ENCODE measurements around the gene TGFBRAP1.
"Not testable (repeated sequence)": the region's sequence is repeated elsewhere in the genome, so short reads cannot be mapped to it uniquely, and the experiment has no call there.

The TGFBRAP1 gene

GRCh38 chr2:105357122-105357521 is 27.6 kb upstream of the TGFBRAP1 start:
- DNase-seq: no peak

GRCh38 chr2:105344704-105345345 is 15.3 kb upstream of the TGFBRAP1 start:
- peak in 1 of 2 donors; percentile 44 for DNase-seq

- no peak for DNase-seq
Observed at GRCh38 chr2:105339414-105339813, 9.9 kb upstream of the TGFBRAP1 start.

- DNase-seq: no peak
Observed at GRCh38 chr2:105338020-105338385, 8.5 kb upstream of the TGFBRAP1 start.

GRCh38 chr2:105337122-105338019 is 7.8 kb upstream of the TGFBRAP1 start, which contains the start of gene C2orf49:
Gene C2orf49 (plus strand): TSS chr2:105337540. CDS start chr2:105337588, 48 bp downstream.
- DNase-seq: peak; percentile 87 to 91

GRCh38 chr2:105336786-105337121 is 7.2 kb upstream of the TGFBRAP1 start:
- DNase-seq: no peak

- DNase-seq: no peak
Observed at GRCh38 chr2:105335469-105335868, 5.9 kb upstream of the TGFBRAP1 start.

GRCh38 chr2:105334211-105334610 is 4.7 kb upstream of the TGFBRAP1 start:
- DNase-seq: no peak

- DNase-seq: no peak
Observed at GRCh38 chr2:105330681-105331375, 1.3 kb upstream of the TGFBRAP1 start.

GRCh38 chr2:105329197-105329554 is 359 bp downstream of the TGFBRAP1 start:
- DNase-seq: peak in 1 of 2 donors; percentile 7

GRCh38 chr2:105328281-105329196 is 996 bp downstream of the TGFBRAP1 start:
- peak; percentile 7 to 42 for DNase-seq

GRCh38 chr2:105327690-105328089 is 1.8 kb downstream of the TGFBRAP1 start:
- no peak for DNase-seq

GRCh38 chr2:105327271-105327670 is 2.3 kb downstream of the TGFBRAP1 start:
- not testable (repeated sequence) for DNase-seq

GRCh38 chr2:105325389-105325963 is 4.1 kb downstream of the TGFBRAP1 start:
- DNase-seq: no peak

- DNase-seq: no peak
Observed at GRCh38 chr2:105324732-105325131, 4.8 kb downstream of the TGFBRAP1 start.

GRCh38 chr2:105324101-105324500 is 5.4 kb downstream of the TGFBRAP1 start:
- DNase-seq: no peak

- no peak for DNase-seq
Observed at GRCh38 chr2:105323111-105323510, 6.4 kb downstream of the TGFBRAP1 start.

GRCh38 chr2:105321875-105322646 is 7.5 kb downstream of the TGFBRAP1 start:
- DNase-seq: no peak

GRCh38 chr2:105320651-105321215 is 8.8 kb downstream of the TGFBRAP1 start:
- no peak for DNase-seq

- DNase-seq: no peak
Observed at GRCh38 chr2:105317937-105318336, 11.6 kb downstream of the TGFBRAP1 start.

GRCh38 chr2:105315314-105315713 is 14.2 kb downstream of the TGFBRAP1 start:
- DNase-seq: no peak
